Measurements from ENCODE around the gene GPATCH2L.

Gene GPATCH2L

GRCh38 chr14:76163668-76164363 lies 12.1 kb downstream of the GPATCH2L start:
- Histone ChIP-seq H3K4me3 (ENCODE audit: low read length) (no peak overlapping the region), H3K9me3 (ENCODE audit: control insufficient read depth, insufficient read depth, low read length) (no peaks in the 10 kb centered on the region), H3K27ac (ENCODE audit: low read length) (no peak overlapping the region), H3K4me1 (ENCODE audit: control insufficient read depth, insufficient read depth, low read length) (no peaks in the 10 kb centered on the region), H3K27me3 (ENCODE audit: control insufficient read depth, insufficient read depth, low read length) (no peaks in the 10 kb centered on the region), H3K36me3 (ENCODE audit: control insufficient read depth, insufficient read depth, low read length) (peaks cover 6% of the 10 kb centered on the region; the same call in 1 of the 2 replicates)
- DNase-seq (ENCODE audit: low read depth, low spot score), result no peak
- no CpG with 5 or more reads among the region's 8 CpGs for WGBS (ENCODE audit: insufficient coverage, insufficient read length)

- H3K36me3 ChIP-seq (ENCODE audit: control insufficient read depth, insufficient read depth, low read length), result peaks cover 4% of the 10 kb centered on the region; the same call in 1 of the 2 replicates
- no peaks in the 10 kb centered on the region for H3K27me3 ChIP-seq (ENCODE audit: control insufficient read depth, insufficient read depth, low read length)
- no peak overlapping the region for H3K27ac ChIP-seq (ENCODE audit: low read length)
- no CpG with 5 or more reads among the region's 3 CpGs for WGBS (ENCODE audit: insufficient coverage, insufficient read length)
- no peak overlapping the region for H3K4me3 ChIP-seq (ENCODE audit: low read length)
- DNase-seq (ENCODE audit: low read depth, low spot score), result no peak
- no peaks in the 10 kb centered on the region for H3K9me3 ChIP-seq (ENCODE audit: control insufficient read depth, insufficient read depth, low read length)
- H3K4me1 ChIP-seq (ENCODE audit: control insufficient read depth, insufficient read depth, low read length), result no peaks in the 10 kb centered on the region
Measured at GRCh38 chr14:76168531-76168930, 16.8 kb downstream of the GPATCH2L start.

- Histone ChIP-seq H3K27ac (ENCODE audit: low read length) (no peak overlapping the region), H3K9me3 (ENCODE audit: control insufficient read depth, insufficient read depth, low read length) (no peaks in the 10 kb centered on the region), H3K36me3 (ENCODE audit: control insufficient read depth, insufficient read depth, low read length) (peaks cover 4% of the 10 kb centered on the region; the same call in 1 of the 2 replicates), H3K4me3 (ENCODE audit: low read length) (no peak overlapping the region), H3K27me3 (ENCODE audit: control insufficient read depth, insufficient read depth, low read length) (no peaks in the 10 kb centered on the region), H3K4me1 (ENCODE audit: control insufficient read depth, insufficient read depth, low read length) (no peaks in the 10 kb centered on the region)
- DNase-seq (ENCODE audit: low read depth, low spot score), result no peak
- WGBS (ENCODE audit: insufficient coverage, insufficient read length), result no CpG with 5 or more reads among the region's 3 CpGs
Measured at GRCh38 chr14:76169776-76170175, 18.1 kb downstream of the GPATCH2L start.

- no peak overlapping the region for H3K4me3 ChIP-seq (ENCODE audit: low read length)
- no peaks in the 10 kb centered on the region for H3K4me1 ChIP-seq (ENCODE audit: control insufficient read depth, insufficient read depth, low read length)
- no peaks in the 10 kb centered on the region for H3K9me3 ChIP-seq (ENCODE audit: control insufficient read depth, insufficient read depth, low read length)
- no peak overlapping the region for H3K27ac ChIP-seq (ENCODE audit: low read length)
- no peaks in the 10 kb centered on the region for H3K27me3 ChIP-seq (ENCODE audit: control insufficient read depth, insufficient read depth, low read length)
- DNase-seq (ENCODE audit: low read depth, low spot score), result no peak
- H3K36me3 ChIP-seq (ENCODE audit: control insufficient read depth, insufficient read depth, low read length), result peaks cover 11% of the 10 kb centered on the region; the same call in 1 of the 2 replicates
- no CpG with 5 or more reads among the region's 2 CpGs for WGBS (ENCODE audit: insufficient coverage, insufficient read length)
Measured at GRCh38 chr14:76174982-76175381, 23.3 kb downstream of the GPATCH2L start.

- no CpG with 5 or more reads among the region's 3 CpGs for WGBS (ENCODE audit: insufficient coverage, insufficient read length)
- Histone ChIP-seq H3K36me3 (ENCODE audit: control insufficient read depth, insufficient read depth, low read length) (peaks cover 11% of the 10 kb centered on the region; the same call in 1 of the 2 replicates), H3K27ac (ENCODE audit: low read length) (no peak overlapping the region), H3K4me3 (ENCODE audit: low read length) (no peak overlapping the region), H3K27me3 (ENCODE audit: control insufficient read depth, insufficient read depth, low read length) (no peaks in the 10 kb centered on the region), H3K9me3 (ENCODE audit: control insufficient read depth, insufficient read depth, low read length) (no peaks in the 10 kb centered on the region), H3K4me1 (ENCODE audit: control insufficient read depth, insufficient read depth, low read length) (no peaks in the 10 kb centered on the region)
- no peak for DNase-seq (ENCODE audit: low read depth, low spot score)
Measured at GRCh38 chr14:76175942-76176341, 24.2 kb downstream of the GPATCH2L start.

- Histone ChIP-seq H3K36me3 (ENCODE audit: control insufficient read depth, insufficient read depth, low read length) (peaks cover 9% of the 10 kb centered on the region; the same call in 1 of the 2 replicates), H3K4me1 (ENCODE audit: control insufficient read depth, insufficient read depth, low read length) (no peaks in the 10 kb centered on the region), H3K27ac (ENCODE audit: low read length) (no peak overlapping the region), H3K9me3 (ENCODE audit: control insufficient read depth, insufficient read depth, low read length) (no peaks in the 10 kb centered on the region), H3K4me3 (ENCODE audit: low read length) (no peak overlapping the region), H3K27me3 (ENCODE audit: control insufficient read depth, insufficient read depth, low read length) (no peaks in the 10 kb centered on the region)
- no CpG with 5 or more reads among the region's 1 CpG for WGBS (ENCODE audit: insufficient coverage, insufficient read length)
- DNase-seq (ENCODE audit: low read depth, low spot score), result no peak
Measured at GRCh38 chr14:76181546-76181945, 29.8 kb downstream of the GPATCH2L start.

- WGBS (ENCODE audit: insufficient coverage, insufficient read length), result no CpG with 5 or more reads among the region's 4 CpGs
- no peak for DNase-seq (ENCODE audit: low read depth, low spot score)
- Histone ChIP-seq H3K27ac (ENCODE audit: low read length) (no peak overlapping the region), H3K36me3 (ENCODE audit: control insufficient read depth, insufficient read depth, low read length) (peaks cover 4% of the 10 kb centered on the region; the same call in 1 of the 2 replicates), H3K4me1 (ENCODE audit: control insufficient read depth, insufficient read depth, low read length) (0 out of 2 replicates have a peak, but pooled peaks cover 1% of the 10 kb centered on the region), H3K4me3 (ENCODE audit: low read length) (no peak overlapping the region), H3K9me3 (ENCODE audit: control insufficient read depth, insufficient read depth, low read length) (no peaks in the 10 kb centered on the region), H3K27me3 (ENCODE audit: control insufficient read depth, insufficient read depth, low read length) (no peaks in the 10 kb centered on the region)
Measured at GRCh38 chr14:76186308-76187027, 34.7 kb downstream of the GPATCH2L start.

- no peak for DNase-seq (ENCODE audit: low read depth, low spot score)
- Histone ChIP-seq H3K4me3 (ENCODE audit: low read length) (no peak overlapping the region), H3K4me1 (ENCODE audit: control insufficient read depth, insufficient read depth, low read length) (0 out of 2 replicates have a peak, but pooled peaks cover 1% of the 10 kb centered on the region), H3K27me3 (ENCODE audit: control insufficient read depth, insufficient read depth, low read length) (no peaks in the 10 kb centered on the region), H3K27ac (ENCODE audit: low read length) (no peak overlapping the region), H3K36me3 (ENCODE audit: control insufficient read depth, insufficient read depth, low read length) (no peaks in the 10 kb centered on the region; the same call in 1 of the 2 replicates), H3K9me3 (ENCODE audit: control insufficient read depth, insufficient read depth, low read length) (no peaks in the 10 kb centered on the region)
- no CpG with 5 or more reads among the region's 2 CpGs for WGBS (ENCODE audit: insufficient coverage, insufficient read length)
Measured at GRCh38 chr14:76191297-76191696, 39.6 kb downstream of the GPATCH2L start.

GRCh38 chr14:76193696-76194095 lies 42.0 kb downstream of the GPATCH2L start:
- Histone ChIP-seq H3K4me3 (ENCODE audit: low read length) (no peak overlapping the region), H3K27me3 (ENCODE audit: control insufficient read depth, insufficient read depth, low read length) (no peaks in the 10 kb centered on the region), H3K36me3 (ENCODE audit: control insufficient read depth, insufficient read depth, low read length) (no peaks in the 10 kb centered on the region; the same call in 1 of the 2 replicates), H3K4me1 (ENCODE audit: control insufficient read depth, insufficient read depth, low read length) (0 out of 2 replicates have a peak, but pooled peaks cover 1% of the 10 kb centered on the region), H3K9me3 (ENCODE audit: control insufficient read depth, insufficient read depth, low read length) (no peaks in the 10 kb centered on the region), H3K27ac (ENCODE audit: low read length) (no peak overlapping the region)
- no peak for DNase-seq (ENCODE audit: low read depth, low spot score)
- no CpG with 5 or more reads among the region's 1 CpG for WGBS (ENCODE audit: insufficient coverage, insufficient read length)

GRCh38 chr14:76194327-76194726 lies 42.6 kb downstream of the GPATCH2L start:
- DNase-seq (ENCODE audit: low read depth, low spot score), result no peak
- H3K36me3 ChIP-seq (ENCODE audit: control insufficient read depth, insufficient read depth, low read length), result no peaks in the 10 kb centered on the region; the same call in 1 of the 2 replicates
- H3K4me1 ChIP-seq (ENCODE audit: control insufficient read depth, insufficient read depth, low read length), result 0 out of 2 replicates have a peak, but pooled peaks cover 1% of the 10 kb centered on the region
- H3K27ac ChIP-seq (ENCODE audit: low read length), result no peak overlapping the region
- H3K4me3 ChIP-seq (ENCODE audit: low read length), result no peak overlapping the region
- no peaks in the 10 kb centered on the region for H3K9me3 ChIP-seq (ENCODE audit: control insufficient read depth, insufficient read depth, low read length)
- no peaks in the 10 kb centered on the region for H3K27me3 ChIP-seq (ENCODE audit: control insufficient read depth, insufficient read depth, low read length)
- WGBS (ENCODE audit: insufficient coverage, insufficient read length), result no CpG with 5 or more reads among the region's 3 CpGs
